GM12864 (cell line): ENCODE data around the gene EXOC3L2.

Source experiments
- DNase-seq: peaks from one replicate; pipeline ENCODE4 v3.0.0-alpha.2; 2011; ENCODE audit warnings: low read depth
- H3K4me3 ChIP-seq: 2 replicates; pipeline ENCODE4 v1.5.1; 2011; ENCODE audit warnings: mild to moderate bottlenecking, low read depth, low read length, control low read depth
- CTCF ChIP-seq: IDR thresholded peaks from 2 replicates; pipeline ENCODE4 v1.5.1; 2011; ENCODE audit warnings: low read depth, mild to moderate bottlenecking, moderate library complexity, low read length, control low read depth, inconsistent platforms; ENCODE audit errors: missing control alignments

The EXOC3L2 gene

GRCh38 chr19:45171211-45171623 is 74.0 kb downstream of the EXOC3L2 start:
- no peak for DNase-seq
- no peak for TF ChIP-seq CTCF
- no peak overlapping the region for H3K4me3 ChIP-seq

- no peak for TF ChIP-seq CTCF
- no peak for DNase-seq
- H3K4me3 ChIP-seq: no peak overlapping the region
Observed at GRCh38 chr19:45170146-45171106, 74.8 kb downstream of the EXOC3L2 start.

- no peak for DNase-seq
- no peak for TF ChIP-seq CTCF
- no peak overlapping the region for H3K4me3 ChIP-seq
Observed at GRCh38 chr19:45169602-45170001, 75.6 kb downstream of the EXOC3L2 start.

GRCh38 chr19:45168767-45169351 is 76.3 kb downstream of the EXOC3L2 start:
- H3K4me3 ChIP-seq: no peak overlapping the region
- TF ChIP-seq CTCF: no peak
- DNase-seq: no peak

- DNase-seq: no peak
- no peak overlapping the region for H3K4me3 ChIP-seq
- TF ChIP-seq CTCF: no peak
Observed at GRCh38 chr19:45166723-45167252, 78.4 kb downstream of the EXOC3L2 start.

GRCh38 chr19:45164577-45165335 is 80.5 kb downstream of the EXOC3L2 start:
- no peak for TF ChIP-seq CTCF
- no peak overlapping the region for H3K4me3 ChIP-seq
- DNase-seq: peak; percentile 52
